ENCODE data around the gene MDH1B. TPM values are rescaled to one million over a fixed set of nuclear protein-coding genes. Genes with fewer than 3 reads are reported as not detected.
"Not testable (repeated sequence)": the region's sequence is repeated elsewhere in the genome, so short reads cannot be mapped to it uniquely, and the experiment has no call there.

Gene MDH1B
- total RNA-seq, 1 experiment from 2014 or later = 2.7 TPM

- Histone ChIP-seq H3K4me1 (replicated peaks; ENCODE audit: insufficient read depth) (no peaks in the 10 kb centered on the region), H3K9me3 (ENCODE audit: insufficient read depth, low read depth) (no peaks in the 10 kb centered on the region; the same call in 1 of the 2 replicates), H3K79me2 (ENCODE audit: low read depth) (no peaks in the 10 kb centered on the region), H3K36me3 (ENCODE audit: low read depth) (no peaks in the 10 kb centered on the region), H3K27me3 (ENCODE audit: insufficient read depth, low read depth) (no peaks in the 10 kb centered on the region), H3K9me2 (ENCODE audit: insufficient read depth) (no peaks in the 10 kb centered on the region), H3F3A (ENCODE audit: insufficient read depth, low read depth) (no peaks in the 10 kb centered on the region), H4K20me1 (ENCODE audit: insufficient read depth) (no peaks in the 10 kb centered on the region), H3K27ac (no peak overlapping the region), H3K4me2 (no peak overlapping the region), H2AFZ (no peak overlapping the region), H3K4me3 (no peak overlapping the region)
- intact Hi-C loops (cut with micrococcal nuclease; ENCODE audit: unreplicated experiment) = no loop called here
- no TSS peak for BruUV-seq (replicated peaks)
- no peak for DNase-seq
- TF ChIP-seq EZH2 (IDR thresholded peaks at IDR 0.05; ENCODE audit: low read depth) (no peak), CTCF (conservative IDR thresholded peaks at IDR 0.05) (no peak)
- CTCF ChIA-PET = no interaction called here
- POLR2A ChIA-PET (ENCODE audit: unreplicated experiment) = no interaction called here
Measured at GRCh38 chr2:206721256-206721920, 43.7 kb downstream of the MDH1B start.

GRCh38 chr2:206718296-206718695 lies 46.8 kb downstream of the MDH1B start, which contains the start of gene DYTN:
Gene DYTN, minus strand, starts transcription at chr2:206718396. Its CDS starts 117 bp downstream, at chr2:206718279.
- intact Hi-C loops (cut with micrococcal nuclease; ENCODE audit: unreplicated experiment) = no loop called here
- Histone ChIP-seq H3K36me3 (ENCODE audit: low read depth) (no peaks in the 10 kb centered on the region), H3F3A (ENCODE audit: insufficient read depth, low read depth) (no peaks in the 10 kb centered on the region), H3K4me2 (no peak within 1 kb of the TSS), H3K27me3 (ENCODE audit: insufficient read depth, low read depth) (no peaks in the 10 kb centered on the region), H3K79me2 (ENCODE audit: low read depth) (no peaks in the 10 kb centered on the region), H3K4me1 (replicated peaks; ENCODE audit: insufficient read depth) (no peaks in the 10 kb centered on the region), H2AFZ (no peak within 1 kb of the TSS), H4K20me1 (ENCODE audit: insufficient read depth) (no peaks in the 10 kb centered on the region), H3K9me3 (ENCODE audit: insufficient read depth, low read depth) (no peaks in the 10 kb centered on the region; the same call in 1 of the 2 replicates), H3K9me2 (ENCODE audit: insufficient read depth) (no peaks in the 10 kb centered on the region), H3K27ac (no peak within 1 kb of the TSS), H3K4me3 (no peak within 1 kb of the TSS)
- no peak for DNase-seq
- ChIA-PET CTCF (no interaction called here), POLR2A (ENCODE audit: unreplicated experiment) (no interaction called here)
- TF ChIP-seq CTCF (conservative IDR thresholded peaks at IDR 0.05) = no peak
- TF ChIP-seq EZH2 (IDR thresholded peaks at IDR 0.05; ENCODE audit: low read depth) = no peak
- BruUV-seq (replicated peaks) = no TSS peak

GRCh38 chr2:206716623-206717022 lies 48.5 kb downstream of the MDH1B start:
- Histone ChIP-seq H3K79me2 (ENCODE audit: low read depth) (no peaks in the 10 kb centered on the region), H3K27me3 (ENCODE audit: insufficient read depth, low read depth) (no peaks in the 10 kb centered on the region), H3K4me1 (replicated peaks; ENCODE audit: insufficient read depth) (no peaks in the 10 kb centered on the region), H3K36me3 (ENCODE audit: low read depth) (no peaks in the 10 kb centered on the region), H3K27ac (no peak overlapping the region), H3K4me2 (no peak overlapping the region), H3K9me3 (ENCODE audit: insufficient read depth, low read depth) (no peaks in the 10 kb centered on the region), H2AFZ (no peak overlapping the region), H3K4me3 (no peak overlapping the region), H3K9me2 (ENCODE audit: insufficient read depth) (no peaks in the 10 kb centered on the region), H3F3A (ENCODE audit: insufficient read depth, low read depth) (no peaks in the 10 kb centered on the region), H4K20me1 (ENCODE audit: insufficient read depth) (no peaks in the 10 kb centered on the region)
- intact Hi-C loops (cut with micrococcal nuclease; ENCODE audit: unreplicated experiment) = no loop called here
- ChIA-PET POLR2A (ENCODE audit: unreplicated experiment) (no interaction called here), CTCF (no interaction called here)
- TF ChIP-seq EZH2 (IDR thresholded peaks at IDR 0.05; ENCODE audit: low read depth) = no peak
- no peak for TF ChIP-seq CTCF (conservative IDR thresholded peaks at IDR 0.05)
- DNase-seq = no peak
- no TSS peak for BruUV-seq (replicated peaks)

- H3K4me2 ChIP-seq; H3K9me2 ChIP-seq (ENCODE audit: insufficient read depth); H3K36me3 ChIP-seq (ENCODE audit: low read depth); H3K4me1 ChIP-seq (replicated peaks; ENCODE audit: insufficient read depth); DNase-seq; H3K9me3 ChIP-seq (ENCODE audit: insufficient read depth, low read depth); H3F3A ChIP-seq (ENCODE audit: insufficient read depth, low read depth); H4K20me1 ChIP-seq (ENCODE audit: insufficient read depth); H2AFZ ChIP-seq; intact Hi-C loops (cut with micrococcal nuclease; ENCODE audit: unreplicated experiment); H3K27ac ChIP-seq; CTCF ChIA-PET; POLR2A ChIA-PET (ENCODE audit: unreplicated experiment); H3K79me2 ChIP-seq (ENCODE audit: low read depth); H3K27me3 ChIP-seq (ENCODE audit: insufficient read depth, low read depth); BruUV-seq (replicated peaks); H3K4me3 ChIP-seq: not testable (repeated sequence)
Measured at GRCh38 chr2:206715183-206715582, 49.9 kb downstream of the MDH1B start.

All from PC-9 (cell line).